MM.1S (cell line): ENCODE results near the gene MRPS2.

Experiments used
- EZH2 ChIP-seq: fragments of 300-600 bp; sonication (generic); optimal IDR thresholded peaks from 2 replicates; pipeline ENCODE3; 2017; ENCODE audit warnings: low read depth, mild to moderate bottlenecking, antibody characterized with exemption, low read length, mixed read lengths
- TF ChIP-seq, protein P1 (sequence below): fragments of 300-600 bp; sonication (generic); IDR thresholded peaks from 2 replicates; pipeline ENCODE4 v1.5.1; 2016; ENCODE audit warnings: antibody characterized with exemption, low read length, mixed read lengths

DNA sequence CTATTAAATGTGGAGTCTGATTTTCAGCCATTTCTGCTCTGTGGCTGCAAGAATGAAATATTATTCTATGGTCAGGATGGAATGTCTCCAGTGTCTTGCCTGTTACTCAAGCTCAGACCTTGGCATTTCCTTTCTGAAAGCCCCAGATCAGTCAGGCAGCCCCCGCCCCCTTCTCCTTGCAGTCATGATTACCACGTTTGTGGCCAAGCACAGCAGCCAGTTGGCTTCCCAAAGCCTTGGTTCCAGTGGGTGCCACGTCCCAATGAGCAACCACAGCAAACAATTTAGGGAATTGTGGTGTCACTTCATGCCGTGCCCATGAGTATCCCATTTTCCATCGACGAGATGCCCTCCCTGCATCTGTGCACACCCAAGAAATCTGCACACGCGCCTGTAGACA lies 35.7 kb downstream of the MRPS2 start:
- TF ChIP-seq, protein P1, sequence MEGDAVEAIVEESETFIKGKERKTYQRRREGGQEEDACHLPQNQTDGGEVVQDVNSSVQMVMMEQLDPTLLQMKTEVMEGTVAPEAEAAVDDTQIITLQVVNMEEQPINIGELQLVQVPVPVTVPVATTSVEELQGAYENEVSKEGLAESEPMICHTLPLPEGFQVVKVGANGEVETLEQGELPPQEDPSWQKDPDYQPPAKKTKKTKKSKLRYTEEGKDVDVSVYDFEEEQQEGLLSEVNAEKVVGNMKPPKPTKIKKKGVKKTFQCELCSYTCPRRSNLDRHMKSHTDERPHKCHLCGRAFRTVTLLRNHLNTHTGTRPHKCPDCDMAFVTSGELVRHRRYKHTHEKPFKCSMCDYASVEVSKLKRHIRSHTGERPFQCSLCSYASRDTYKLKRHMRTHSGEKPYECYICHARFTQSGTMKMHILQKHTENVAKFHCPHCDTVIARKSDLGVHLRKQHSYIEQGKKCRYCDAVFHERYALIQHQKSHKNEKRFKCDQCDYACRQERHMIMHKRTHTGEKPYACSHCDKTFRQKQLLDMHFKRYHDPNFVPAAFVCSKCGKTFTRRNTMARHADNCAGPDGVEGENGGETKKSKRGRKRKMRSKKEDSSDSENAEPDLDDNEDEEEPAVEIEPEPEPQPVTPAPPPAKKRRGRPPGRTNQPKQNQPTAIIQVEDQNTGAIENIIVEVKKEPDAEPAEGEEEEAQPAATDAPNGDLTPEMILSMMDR = no peak
- no peak for TF ChIP-seq EZH2
